ENCODE data around the gene SLC16A8. TPM values are rescaled to one million over a fixed set of nuclear protein-coding genes. Genes with fewer than 3 reads are reported as not detected.

Gene SLC16A8
- total RNA-seq, 1 donor, result 0.18 TPM

DNA sequence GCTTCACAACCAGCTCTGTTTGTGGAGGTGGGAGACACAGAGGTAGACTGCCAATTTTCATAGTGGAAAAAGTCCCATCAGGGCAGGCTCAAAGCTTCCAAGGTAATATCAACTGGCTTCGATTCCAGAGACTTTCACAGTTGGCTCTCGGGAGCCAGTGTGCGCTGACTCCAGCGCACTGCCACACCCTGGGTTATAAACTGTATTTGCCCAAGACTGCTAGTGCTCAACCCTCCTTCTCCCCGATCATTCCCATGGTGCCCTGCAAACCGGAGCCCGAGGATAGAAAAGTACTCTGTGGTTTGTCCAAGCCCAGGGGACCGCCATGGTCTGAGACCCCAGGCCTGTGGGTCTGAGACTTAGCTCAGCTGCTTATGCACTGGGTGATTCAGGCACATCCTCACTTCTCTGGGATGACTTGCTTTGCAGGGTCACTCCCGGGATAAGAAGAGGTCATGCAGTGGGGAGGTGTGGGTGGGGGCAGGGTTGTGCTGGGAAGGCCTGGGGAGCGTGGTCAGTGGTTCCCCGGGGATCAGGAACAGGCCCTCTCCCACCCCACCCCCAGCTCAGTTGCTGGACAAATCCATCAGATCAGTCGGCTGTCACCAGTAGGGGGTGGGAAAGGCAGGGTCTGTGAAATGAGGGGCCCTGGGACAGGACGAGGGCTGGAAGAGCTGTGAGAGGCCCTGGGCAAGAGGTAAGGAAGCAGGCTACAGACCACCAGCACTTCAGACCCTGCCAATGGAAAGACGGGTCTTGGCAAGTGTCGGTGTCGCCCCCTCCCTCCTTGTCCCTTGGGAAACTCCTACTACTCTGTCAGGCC, 53.5 kb downstream of the SLC16A8 start:
- H3K4me3 ChIP-seq (ENCODE audit: low read depth, low read length), result no peak overlapping the region
- TF ChIP-seq, protein P1, sequence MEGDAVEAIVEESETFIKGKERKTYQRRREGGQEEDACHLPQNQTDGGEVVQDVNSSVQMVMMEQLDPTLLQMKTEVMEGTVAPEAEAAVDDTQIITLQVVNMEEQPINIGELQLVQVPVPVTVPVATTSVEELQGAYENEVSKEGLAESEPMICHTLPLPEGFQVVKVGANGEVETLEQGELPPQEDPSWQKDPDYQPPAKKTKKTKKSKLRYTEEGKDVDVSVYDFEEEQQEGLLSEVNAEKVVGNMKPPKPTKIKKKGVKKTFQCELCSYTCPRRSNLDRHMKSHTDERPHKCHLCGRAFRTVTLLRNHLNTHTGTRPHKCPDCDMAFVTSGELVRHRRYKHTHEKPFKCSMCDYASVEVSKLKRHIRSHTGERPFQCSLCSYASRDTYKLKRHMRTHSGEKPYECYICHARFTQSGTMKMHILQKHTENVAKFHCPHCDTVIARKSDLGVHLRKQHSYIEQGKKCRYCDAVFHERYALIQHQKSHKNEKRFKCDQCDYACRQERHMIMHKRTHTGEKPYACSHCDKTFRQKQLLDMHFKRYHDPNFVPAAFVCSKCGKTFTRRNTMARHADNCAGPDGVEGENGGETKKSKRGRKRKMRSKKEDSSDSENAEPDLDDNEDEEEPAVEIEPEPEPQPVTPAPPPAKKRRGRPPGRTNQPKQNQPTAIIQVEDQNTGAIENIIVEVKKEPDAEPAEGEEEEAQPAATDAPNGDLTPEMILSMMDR (IDR thresholded peaks at IDR 0.05; ENCODE audit: insufficient read depth, low read length), result no peak
- DNase-seq (ENCODE audit: low read depth), result no peak

DNA sequence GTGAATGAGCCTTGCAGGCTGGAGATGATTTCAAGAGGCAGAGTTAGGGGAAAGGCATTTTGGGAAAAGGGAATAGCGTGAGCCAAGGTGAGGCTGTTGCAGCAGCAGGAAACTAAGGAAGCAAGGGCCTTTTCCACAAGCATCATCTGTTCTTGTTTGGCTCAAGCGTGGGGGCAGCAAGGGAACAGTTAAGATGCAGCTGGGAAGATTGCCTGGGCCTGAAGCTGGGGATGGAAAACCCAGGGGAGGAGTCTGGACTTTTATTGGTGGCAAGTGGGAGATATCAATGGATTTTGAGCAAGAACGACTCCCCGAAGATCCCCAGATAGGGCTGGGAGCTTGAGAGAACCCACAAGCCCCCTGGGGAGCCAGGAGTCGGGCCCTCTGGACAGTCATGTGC, 54.1 kb downstream of the SLC16A8 start:
- no peak overlapping the region for H3K4me3 ChIP-seq (ENCODE audit: low read depth, low read length)
- no peak for DNase-seq (ENCODE audit: low read depth)
- TF ChIP-seq, protein P1 (IDR thresholded peaks at IDR 0.05; ENCODE audit: insufficient read depth, low read length), result no peak

- TF ChIP-seq, protein P1 (IDR thresholded peaks at IDR 0.05; ENCODE audit: insufficient read depth, low read length), result no peak
- DNase-seq (ENCODE audit: low read depth), result no peak
- H3K4me3 ChIP-seq (ENCODE audit: low read depth, low read length), result no peak overlapping the region
Measured at GRCh38 chr22:38029370-38029769, 54.6 kb downstream of the SLC16A8 start.

GRCh38 chr22:38028344-38029130, 55.4 kb downstream of the SLC16A8 start:
- TF ChIP-seq, protein P1 (IDR thresholded peaks at IDR 0.05; ENCODE audit: insufficient read depth, low read length), result no peak
- no peak for DNase-seq (ENCODE audit: low read depth)
- no peak overlapping the region for H3K4me3 ChIP-seq (ENCODE audit: low read depth, low read length)

Other genes with a start within 250 kb of the SLC16A8 start
- 19.0 and 38.6 TPM in 2 replicates for gene ANKRD54, start 239.8 kb downstream of the SLC16A8 start, total RNA-seq (ENCODE audit: low replicate concordance)
- gene EIF3L, start 234.8 kb downstream of the SLC16A8 start, total RNA-seq (ENCODE audit: low replicate concordance), result 181 and 457 TPM in 2 replicates
- gene MICALL1, start 177.9 kb downstream of the SLC16A8 start, total RNA-seq (ENCODE audit: low replicate concordance), result 13.2 and 24.7 TPM in 2 replicates
- 0.54 TPM in 1 of 2 replicates, not detected in the other for gene C22orf23, start 130.6 kb downstream of the SLC16A8 start, total RNA-seq (ENCODE audit: low replicate concordance)
- gene POLR2F, start 130.5 kb downstream of the SLC16A8 start, total RNA-seq (ENCODE audit: low replicate concordance), result 18.3 and 112 TPM in 2 replicates
- gene SOX10, start 99.6 kb downstream of the SLC16A8 start, total RNA-seq (ENCODE audit: low replicate concordance), result not detected in 2 replicates
- gene PICK1, start 26.8 kb downstream of the SLC16A8 start, total RNA-seq (ENCODE audit: low replicate concordance), result 6.5 and 14.5 TPM in 2 replicates
- 3.2 and 6.0 TPM in 2 replicates for gene BAIAP2L2, start 26.5 kb upstream of the SLC16A8 start, total RNA-seq (ENCODE audit: low replicate concordance)
- gene PLA2G6, start 97.6 kb upstream of the SLC16A8 start, total RNA-seq (ENCODE audit: low replicate concordance), result 9.3 and 12.3 TPM in 2 replicates
- gene MAFF, start 117.8 kb upstream of the SLC16A8 start, total RNA-seq (ENCODE audit: low replicate concordance), result 21.8 and 33.7 TPM in 2 replicates
- 20.2 and 46.0 TPM in 2 replicates for gene TMEM184B, start 188.8 kb upstream of the SLC16A8 start, total RNA-seq (ENCODE audit: low replicate concordance)
- 31.5 and 94.7 TPM in 2 replicates for gene CSNK1E, start 233.2 kb upstream of the SLC16A8 start, total RNA-seq (ENCODE audit: low replicate concordance)

Data from fibroblast of the aortic adventitia (primary cell).